Tibial nerve (tissue), 4 donors: ENCODE results near the gene FAM171A1. TPM values are rescaled to one million over a fixed set of nuclear protein-coding genes. Genes with fewer than 3 reads are reported as not detected.

ENCODE experiments used
- DNase-seq, 2 donors: peaks; one replicate each; pipeline ENCODE4 v3.0.0-alpha.2; 2019; ENCODE audit warnings: low spot score in 2 of 2
- H3K27ac ChIP-seq, 4 donors: fragments of 200-600 bp; sonication (generic) in 3 of 4; one replicate each; pipeline ENCODE4 v1.5.1; 2017 to 2019; ENCODE audit warnings: mild to moderate bottlenecking in 1 of 4
- H3K27me3 ChIP-seq, 2 donors: fragments of 200-600 bp; sonication (generic) in 1 of 2; one replicate each; pipeline versions ENCODE4 v1.5.1 to v1.6.0; 2017 to 2019
- H3K36me3 ChIP-seq, 3 donors: fragments of 200-600 bp; sonication (generic); one replicate each; pipeline ENCODE4 v1.5.1; 2018 to 2019
- H3K4me1 ChIP-seq, 4 donors: fragments of 200-600 bp; sonication (generic) in 3 of 4; one replicate each; pipeline ENCODE4 v1.5.1; 2017 to 2019
- H3K4me3 ChIP-seq, 4 donors: fragments of 200-600 bp; sonication (generic) in 3 of 4; one replicate each; pipeline ENCODE4 v1.5.1; 2017 to 2019; ENCODE audit warnings: mild to moderate bottlenecking in 1 of 4, moderate library complexity in 1 of 4
- H3K9me3 ChIP-seq, 4 donors: fragments of 200-600 bp; sonication (generic) in 3 of 4; one replicate each; pipeline ENCODE4 v1.5.1; 2017 to 2019
- CTCF ChIP-seq, 5 experiments: fragments of 200-600 bp in 3 of 5; fragments of 450-650 bp in 2 of 5; sonication (generic) in 3 of 5; IDR thresholded peaks; one replicate each; pipeline ENCODE4 v1.5.1; 2016 to 2019; ENCODE audit warnings: antibody characterized with exemption in 5 of 5, mild to moderate bottlenecking in 3 of 5, moderate library complexity in 2 of 5
- EP300 ChIP-seq, 2 donors: sonication (generic); formaldehyde crosslinking; IDR thresholded peaks; one replicate each; pipeline ENCODE4 v1.6.1; 2017; ENCODE audit warnings: antibody characterized with exemption in 2 of 2, mild to moderate bottlenecking in 1 of 2
- POLR2A ChIP-seq, 2 donors: fragments of 450-650 bp; IDR thresholded peaks; one replicate each; pipeline ENCODE4 v1.6.1; 2017; ENCODE audit warnings: antibody characterized with exemption in 2 of 2, mild to moderate bottlenecking in 2 of 2, moderate library complexity in 2 of 2
- WGBS, 2 donors: methylation state at CpG; one replicate each; pipeline ENCODE4 v1.1.5; 2018; 5-methylcytosine and 5-hydroxymethylcytosine counted together
- total RNA-seq, 4 donors: library from RNA; depleted of rRNA; stranded (reverse); fragments of >200 nt; gene quantifications; one replicate each; pipeline ENCODE4 v1.1.0, GENCODE V29; 2016

The FAM171A1 gene
- total RNA-seq, 4 donors from 2014 or later: 15.3 to 31.2 (median 21.2) TPM

- H3K4me3 ChIP-seq: no peak overlapping the region
- H3K36me3 ChIP-seq: no peaks in the 10 kb centered on the region
- peak in 1 of 2 donors; percentile 41 for DNase-seq
- no peaks in the 10 kb centered on the region for H3K27me3 ChIP-seq
- H3K4me1 ChIP-seq: peaks cover 0 to 13% (median 0%) of the 10 kb centered on the region in 4 donors
- no peak overlapping the region for H3K27ac ChIP-seq
- H3K9me3 ChIP-seq: no peaks in the 10 kb centered on the region
- TF ChIP-seq EP300 (IDR thresholded peaks at IDR 0.05): no peak
- TF ChIP-seq CTCF (IDR thresholded peaks at IDR 0.05): peak in 4 of 5 experiments; percentile 27 to 45 (median 30)
- 36 to 37% methylated on average over 10 of the region's 10 CpGs for WGBS, 2 donors
Measured at GRCh38 chr10:15262036-15262713, 108.9 kb downstream of the FAM171A1 start.

GRCh38 chr10:15259136-15259535 lies 112.0 kb downstream of the FAM171A1 start:
- no peak for DNase-seq
- H3K36me3 ChIP-seq: no peaks in the 10 kb centered on the region
- no peaks in the 10 kb centered on the region for H3K27me3 ChIP-seq
- 98% methylated on average over 2 of the region's 2 CpGs for WGBS, 2 donors
- H3K9me3 ChIP-seq: no peaks in the 10 kb centered on the region
- peaks cover 0 to 38% (median 3%) of the 10 kb centered on the region in 4 donors for H3K4me1 ChIP-seq
- H3K4me3 ChIP-seq: no peak overlapping the region
- no peak overlapping the region for H3K27ac ChIP-seq
- TF ChIP-seq CTCF (IDR thresholded peaks at IDR 0.05) (no peak), EP300 (IDR thresholded peaks at IDR 0.05) (no peak), POLR2A (IDR thresholded peaks at IDR 0.05) (no peak)

- H3K27ac ChIP-seq: no peak overlapping the region
- no peaks in the 10 kb centered on the region for H3K27me3 ChIP-seq
- 87 to 91% methylated on average over 6 of the region's 6 CpGs for WGBS, 2 donors
- DNase-seq: no peak
- TF ChIP-seq CTCF (IDR thresholded peaks at IDR 0.05) (no peak), POLR2A (IDR thresholded peaks at IDR 0.05) (no peak), EP300 (IDR thresholded peaks at IDR 0.05) (no peak)
- H3K4me1 ChIP-seq: peaks cover 0 to 43% (median 6%) of the 10 kb centered on the region in 4 donors
- H3K9me3 ChIP-seq: no peaks in the 10 kb centered on the region
- no peak overlapping the region for H3K4me3 ChIP-seq
- no peaks in the 10 kb centered on the region for H3K36me3 ChIP-seq
Measured at GRCh38 chr10:15258255-15258654, 112.8 kb downstream of the FAM171A1 start.

- no peaks in the 10 kb centered on the region for H3K27me3 ChIP-seq
- H3K4me3 ChIP-seq: no peak overlapping the region
- H3K36me3 ChIP-seq: no peaks in the 10 kb centered on the region
- peak overlapping the region in 3 of 4 donors; percentile 24 to 78 (median 39) for H3K27ac ChIP-seq
- no peak for DNase-seq
- WGBS, 2 donors: 90 to 96% methylated on average over 6 of the region's 6 CpGs
- H3K9me3 ChIP-seq: no peaks in the 10 kb centered on the region
- peaks cover 0 to 49% (median 6%) of the 10 kb centered on the region in 4 donors for H3K4me1 ChIP-seq
- TF ChIP-seq POLR2A (IDR thresholded peaks at IDR 0.05) (no peak), CTCF (IDR thresholded peaks at IDR 0.05) (no peak), EP300 (IDR thresholded peaks at IDR 0.05) (no peak)
Measured at GRCh38 chr10:15255961-15256360, 115.1 kb downstream of the FAM171A1 start.

- Histone ChIP-seq H3K27me3 (no peaks in the 10 kb centered on the region), H3K4me1 (peaks cover 0 to 49% (median 6%) of the 10 kb centered on the region in 4 donors), H3K4me3 (peak overlapping the region in 3 of 4 donors; percentile 6 to 42 (median 22)), H3K36me3 (no peaks in the 10 kb centered on the region), H3K9me3 (no peaks in the 10 kb centered on the region), H3K27ac (peak overlapping the region in 3 of 4 donors; percentile 40 to 78 (median 74))
- WGBS, 2 donors: 33 to 44% methylated on average over 10 of the region's 10 CpGs
- TF ChIP-seq EP300 (IDR thresholded peaks at IDR 0.05) (peak in 1 of 2 donors; percentile 22), CTCF (IDR thresholded peaks at IDR 0.05) (no peak), POLR2A (IDR thresholded peaks at IDR 0.05) (no peak)
- DNase-seq: peak; percentile 13 to 31
Measured at GRCh38 chr10:15254808-15255648, 116.1 kb downstream of the FAM171A1 start.
